ENCODE measurements around the gene AARS2. TPM values are rescaled to one million over a fixed set of nuclear protein-coding genes. Genes with fewer than 3 reads are reported as not detected.

The AARS2 gene
- total RNA-seq, 4 donors from 2014 or later = 6.6 to 10.2 (median 7.8) TPM

- DNase-seq (ENCODE audit: extremely low spot score) = no peak
- WGBS = 14% methylated on average over 11 of the region's 15 CpGs
- intact Hi-C loops (cut with DNase I) = loop anchor here (2.0 kb wide), 1 partner anchor 83 kb away; no protein-coding TSS in a partner anchor
- Histone ChIP-seq H3K27me3 (no peaks in the 10 kb centered on the region), H3K4me1 (peaks cover 21 to 57% (median 50%) of the 10 kb centered on the region in 4 donors), H3K4me3 (peak overlapping the region; percentile 95 to 99 (median 98)), H3K36me3 (peaks cover 39 to 70% (median 60%) of the 10 kb centered on the region in 4 donors), H3K27ac (replicated peaks in 1 of 4) (peak overlapping the region; percentile 92 to 97 (median 94)), H3K9me3 (no peaks in the 10 kb centered on the region)
- TF ChIP-seq POLR2A (IDR thresholded peaks at IDR 0.05; ENCODE audit: low read depth) = no peak
- TF ChIP-seq CTCF (IDR thresholded peaks at IDR 0.05) = no peak
- no peak for TF ChIP-seq EP300 (IDR thresholded peaks at IDR 0.05)
- TF ChIP-seq POLR2AphosphoS5 (IDR thresholded peaks at IDR 0.05) = no peak
These were observed 57.0 kb downstream of the AARS2 start for GRCh38 chr6:44255871-44256774.

DNA sequence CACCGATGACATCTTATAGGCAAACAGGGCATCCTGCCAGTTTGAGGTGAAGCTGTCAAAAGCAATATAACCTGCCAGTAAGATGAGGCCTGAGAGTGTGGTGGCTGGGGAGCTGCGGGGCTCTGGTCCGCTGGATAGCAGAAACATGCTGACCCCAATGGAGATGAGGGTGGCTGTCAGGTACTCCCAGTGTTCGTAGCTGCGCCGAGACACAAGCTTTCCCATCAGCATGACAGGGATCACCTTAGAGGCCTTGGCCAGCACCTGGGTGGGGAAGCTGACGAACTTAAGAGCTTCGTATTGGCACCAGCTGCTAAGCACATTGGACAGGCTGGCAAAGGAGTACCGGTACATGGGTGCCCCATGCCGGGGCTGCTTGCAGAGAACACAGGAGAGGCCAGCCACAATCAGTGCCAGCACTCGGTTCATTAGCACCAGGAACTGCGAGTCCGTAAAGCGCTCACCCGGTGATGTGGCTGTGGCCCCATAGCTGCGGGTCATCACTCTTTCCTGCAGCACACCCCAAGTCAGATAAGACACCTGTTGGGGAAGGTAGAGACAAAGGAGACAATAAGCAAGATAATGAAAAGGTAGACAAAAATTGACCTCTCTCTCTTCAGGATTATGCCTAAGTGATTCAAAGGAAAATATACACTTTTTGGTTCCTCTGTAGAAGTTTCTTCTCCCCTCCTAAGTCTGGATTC lies 57.9 kb downstream of the AARS2 start:
- Histone ChIP-seq H3K27ac (replicated peaks in 1 of 4) (peak overlapping the region in 2 of 4 donors; percentile 33 to 97), H3K4me1 (peaks cover 26 to 61% (median 58%) of the 10 kb centered on the region in 4 donors), H3K9me3 (no peaks in the 10 kb centered on the region), H3K27me3 (no peaks in the 10 kb centered on the region), H3K4me3 (no peak overlapping the region), H3K36me3 (peaks cover 48 to 77% (median 68%) of the 10 kb centered on the region in 4 donors)
- WGBS = 70% methylated on average over 8 of the region's 16 CpGs
- TF ChIP-seq POLR2A (IDR thresholded peaks at IDR 0.05; ENCODE audit: low read depth) = no peak
- no peak for TF ChIP-seq EP300 (IDR thresholded peaks at IDR 0.05)
- TF ChIP-seq CTCF (IDR thresholded peaks at IDR 0.05) = no peak
- intact Hi-C loops (cut with DNase I) = no loop called here
- no peak for DNase-seq (ENCODE audit: extremely low spot score)

DNA sequence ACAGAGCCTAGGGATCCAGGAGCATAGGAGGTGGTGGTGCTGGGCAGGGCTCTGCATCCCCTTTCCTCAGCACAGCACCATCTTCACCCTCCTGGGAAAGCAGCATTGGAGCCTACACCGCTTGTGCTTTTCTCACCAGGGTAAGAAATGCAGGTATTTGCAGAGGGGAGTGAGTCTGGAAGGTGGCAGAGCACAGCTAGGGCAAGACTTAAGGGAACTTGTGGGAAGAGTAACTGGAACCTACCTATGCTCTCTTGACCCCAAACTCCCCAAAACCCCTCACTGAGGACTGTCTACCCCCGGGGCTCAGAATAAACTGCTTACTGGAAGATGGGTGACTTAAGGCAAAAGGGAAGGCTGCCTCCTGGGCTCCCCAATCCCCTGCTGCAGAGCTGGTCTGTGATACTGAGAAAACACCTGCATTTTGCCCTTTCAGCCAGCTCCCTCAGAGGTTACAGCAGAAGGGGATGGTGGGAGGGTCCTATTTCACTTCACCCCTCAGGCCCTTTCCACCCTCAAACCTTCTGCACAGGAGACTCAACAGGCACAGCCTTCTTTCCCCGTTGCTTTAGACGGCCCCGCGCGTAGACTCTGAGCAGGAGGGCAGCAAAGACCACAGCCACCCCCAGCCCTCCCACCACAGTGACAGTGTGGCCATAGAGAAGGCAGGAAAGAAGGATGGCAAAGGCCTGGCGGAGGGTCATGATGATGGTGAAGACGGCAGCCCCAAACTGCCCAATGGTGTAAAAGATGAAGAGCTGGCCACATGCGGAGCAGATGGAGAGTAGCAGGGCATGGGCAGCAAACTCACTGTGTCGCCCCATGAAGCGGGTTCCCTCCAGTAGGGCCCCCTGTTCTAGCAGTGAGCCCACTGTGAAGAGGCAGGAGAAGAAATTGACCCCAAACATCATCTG lies 58.7 kb downstream of the AARS2 start:
- no peak for DNase-seq (ENCODE audit: extremely low spot score)
- Histone ChIP-seq H3K27ac (replicated peaks in 1 of 4) (peak overlapping the region in 1 of 4 donors; percentile 33), H3K4me1 (peaks cover 27 to 69% (median 66%) of the 10 kb centered on the region in 4 donors), H3K4me3 (no peak overlapping the region), H3K27me3 (no peaks in the 10 kb centered on the region), H3K9me3 (no peaks in the 10 kb centered on the region), H3K36me3 (peaks cover 56 to 81% (median 70%) of the 10 kb centered on the region in 4 donors)
- WGBS = 80% methylated on average over 12 of the region's 12 CpGs
- intact Hi-C loops (cut with DNase I) = no loop called here
- TF ChIP-seq POLR2AphosphoS5 (IDR thresholded peaks at IDR 0.05) = no peak
- TF ChIP-seq CTCF (IDR thresholded peaks at IDR 0.05) = no peak
- TF ChIP-seq POLR2A (IDR thresholded peaks at IDR 0.05; ENCODE audit: low read depth) = no peak
- TF ChIP-seq EP300 (IDR thresholded peaks at IDR 0.05) = no peak

DNA sequence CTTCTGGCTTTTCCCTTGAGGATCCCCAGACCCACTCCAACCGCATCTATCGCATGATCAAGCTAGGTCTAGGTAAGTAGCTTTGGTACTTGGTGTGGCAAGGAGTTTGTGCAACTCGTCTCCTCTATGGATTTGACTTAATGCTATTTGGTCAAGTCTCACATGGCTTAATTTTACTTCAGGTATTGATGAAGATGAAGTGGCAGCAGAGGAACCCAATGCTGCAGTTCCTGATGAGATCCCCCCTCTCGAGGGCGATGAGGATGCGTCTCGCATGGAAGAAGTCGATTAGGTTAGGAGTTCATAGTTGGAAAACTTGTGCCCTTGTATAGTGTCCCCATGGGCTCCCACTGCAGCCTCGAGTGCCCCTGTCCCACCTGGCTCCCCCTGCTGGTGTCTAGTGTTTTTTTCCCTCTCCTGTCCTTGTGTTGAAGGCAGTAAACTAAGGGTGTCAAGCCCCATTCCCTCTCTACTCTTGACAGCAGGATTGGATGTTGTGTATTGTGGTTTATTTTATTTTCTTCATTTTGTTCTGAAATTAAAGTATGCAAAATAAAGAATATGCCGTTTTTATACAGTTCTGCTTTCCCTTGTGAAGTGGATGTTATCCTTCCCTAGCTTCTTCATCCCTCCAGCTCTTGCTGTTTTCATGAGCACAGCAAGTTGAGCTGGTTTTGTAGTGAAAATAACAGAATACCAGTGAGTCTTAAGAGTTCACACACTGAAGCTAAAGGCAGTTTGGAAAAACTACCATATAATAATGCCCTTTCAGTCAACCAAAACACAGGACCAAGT lies 59.6 kb downstream of the AARS2 start:
- no peak for DNase-seq (ENCODE audit: extremely low spot score)
- Histone ChIP-seq H3K36me3 (peaks cover 63 to 81% (median 75%) of the 10 kb centered on the region in 4 donors), H3K27me3 (no peaks in the 10 kb centered on the region), H3K4me1 (peaks cover 36 to 78% (median 76%) of the 10 kb centered on the region in 4 donors), H3K4me3 (no peak overlapping the region), H3K9me3 (no peaks in the 10 kb centered on the region), H3K27ac (replicated peaks in 1 of 4) (peak overlapping the region in 1 of 4 donors; percentile 1)
- 75% methylated on average over 10 of the region's 10 CpGs for WGBS
- intact Hi-C loops (cut with DNase I) = no loop called here
- TF ChIP-seq POLR2AphosphoS5 (IDR thresholded peaks at IDR 0.05) (no peak), CTCF (IDR thresholded peaks at IDR 0.05) (peak; percentile 25 to 49 (median 30))
